GM21390 (cell line): Measurements from ENCODE around the gene CPD.

ENCODE experiments used
- ATAC-seq: cut with Tn5 transposase; IDR thresholded peaks from one replicate; pipeline ENCODE4 v1.9.1; 2021; ENCODE audit not compliant: unreplicated experiment

The CPD gene

DNA sequence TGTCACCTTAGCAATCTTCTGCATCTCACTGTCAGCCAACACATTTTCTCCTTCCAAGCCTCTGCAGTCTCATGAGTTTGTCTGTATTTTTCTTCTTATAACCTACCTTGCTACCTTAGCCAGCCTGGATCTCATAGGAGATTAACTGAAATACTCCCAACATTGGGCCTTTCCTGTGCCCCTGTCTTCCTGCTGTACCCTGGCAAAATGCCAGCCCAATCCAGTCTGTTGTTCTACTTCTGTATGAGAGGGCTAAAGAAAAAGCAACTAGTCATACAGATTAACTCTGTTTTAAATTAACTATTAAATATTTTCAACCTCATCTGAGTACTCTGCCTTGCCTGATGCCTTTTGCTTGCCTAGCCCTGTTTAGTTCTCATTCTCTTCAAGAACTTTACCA is 116.9 kb downstream of the CPD start:
- ATAC-seq: no peak

DNA sequence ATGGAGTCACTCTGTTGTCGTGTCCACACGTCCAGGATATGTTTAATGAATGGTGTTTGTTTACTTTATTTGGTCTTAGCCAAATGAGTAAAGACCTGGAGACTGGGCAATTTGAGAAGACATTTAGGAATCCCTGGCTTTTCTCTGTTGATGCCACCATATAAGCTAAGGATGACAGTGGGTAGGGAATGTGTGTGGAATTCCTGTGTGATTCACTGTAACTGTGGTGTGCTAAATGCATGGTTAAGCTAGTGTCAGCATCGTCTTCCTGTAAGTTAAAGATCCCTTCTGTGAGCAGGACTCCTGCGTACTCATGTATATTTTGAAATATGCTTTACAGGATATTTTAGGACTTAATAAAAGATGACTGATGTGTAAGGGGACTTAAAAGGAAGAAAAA is 124.8 kb downstream of the CPD start:
- ATAC-seq: no peak

DNA sequence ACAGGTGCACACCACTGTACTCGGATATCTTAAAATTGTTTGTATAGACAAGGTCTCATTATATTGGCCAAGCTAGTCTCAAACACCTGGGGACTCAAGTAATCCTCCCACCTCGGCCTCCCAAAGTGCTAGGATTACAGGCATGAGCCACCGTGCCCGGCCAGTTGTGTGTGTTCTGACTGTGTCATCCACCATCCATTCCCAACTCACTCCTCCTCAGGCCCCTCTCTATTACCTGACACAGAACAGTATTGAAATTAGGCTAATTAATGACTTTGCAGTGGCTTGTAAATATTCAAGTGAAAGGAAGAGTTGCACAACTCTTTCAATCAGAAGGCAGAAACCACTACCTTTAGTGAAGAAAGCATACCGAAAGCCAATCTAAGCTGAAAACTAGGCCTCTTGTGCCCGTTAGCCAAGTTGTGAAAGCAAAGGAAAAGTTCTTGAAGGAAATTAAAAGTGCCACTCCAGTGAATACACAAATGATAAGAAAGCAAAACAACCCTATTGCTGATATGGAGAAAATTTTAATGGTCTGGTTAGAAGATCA is 127.2 kb downstream of the CPD start:
- no peak for ATAC-seq

DNA sequence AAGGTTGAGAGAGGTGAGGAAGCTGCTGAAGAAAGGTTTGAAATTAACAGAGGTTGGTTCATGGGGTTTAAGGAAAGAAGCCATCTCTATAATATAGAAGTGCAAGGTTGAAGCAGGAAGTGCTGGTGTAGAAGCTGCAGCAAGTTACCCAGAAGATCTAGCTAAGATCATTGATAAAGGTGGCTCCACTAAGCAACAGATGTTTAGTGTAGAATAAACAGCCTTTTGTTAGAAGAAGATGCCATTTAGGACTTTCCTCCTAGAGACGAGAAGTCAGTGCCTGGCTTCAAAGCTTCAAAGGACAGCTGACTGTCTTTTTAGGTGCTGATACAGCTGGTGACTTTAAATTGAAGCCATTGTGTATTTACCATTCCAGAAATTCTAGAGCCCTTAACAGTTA is 127.8 kb downstream of the CPD start:
- ATAC-seq: no peak

DNA sequence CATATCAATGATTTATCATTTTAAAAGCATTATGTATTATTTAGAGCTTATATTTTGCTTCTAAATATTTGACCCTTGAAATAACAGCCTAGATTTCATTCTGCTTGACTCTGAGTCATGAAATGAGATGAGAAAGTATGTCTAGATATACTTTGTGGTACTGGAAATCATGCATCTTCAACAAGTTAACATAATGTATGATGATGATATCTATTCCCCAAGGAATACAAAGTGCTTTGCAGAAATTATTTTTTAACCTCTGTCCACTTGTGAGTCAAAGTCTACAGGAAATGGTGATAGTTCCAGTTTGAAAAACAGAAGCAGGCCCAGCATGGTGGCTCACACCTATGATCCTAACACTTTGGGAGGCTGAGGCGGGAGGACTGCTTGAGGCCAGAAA is 134.6 kb downstream of the CPD start:
- ATAC-seq: no peak

DNA sequence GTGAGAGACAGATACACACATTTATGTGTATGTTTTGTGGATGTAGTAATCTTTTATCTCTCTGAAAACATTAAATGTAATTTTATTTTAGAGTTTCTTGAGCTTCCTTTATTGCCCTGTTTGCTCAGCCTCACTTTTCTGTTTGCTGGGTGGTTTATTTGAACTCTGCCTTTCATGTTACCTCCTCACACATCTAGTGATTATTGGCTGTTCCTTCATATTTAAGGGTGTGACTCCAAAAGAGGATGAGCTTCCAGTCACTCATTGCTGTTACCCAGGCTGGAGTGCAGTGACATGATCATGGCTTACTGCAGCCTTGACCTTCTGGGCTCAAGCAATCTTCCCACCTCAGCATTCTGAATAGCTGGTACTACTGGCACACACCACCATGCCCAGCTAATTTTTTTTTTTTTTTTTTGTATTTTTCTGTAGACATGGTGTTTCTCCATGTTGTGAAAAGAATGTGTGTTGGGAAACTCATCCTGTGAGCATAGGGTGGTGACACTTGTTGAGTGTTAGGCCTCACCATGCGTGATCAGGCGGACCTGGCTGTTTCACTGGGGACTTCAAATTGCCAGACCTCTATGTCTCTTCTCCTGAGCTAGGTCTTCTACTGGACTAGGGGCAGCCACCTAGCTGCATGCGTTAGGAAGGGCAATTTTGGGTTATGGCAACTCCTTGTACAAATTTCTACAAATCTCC is 136.3 kb downstream of the CPD start:
- no peak for ATAC-seq

DNA sequence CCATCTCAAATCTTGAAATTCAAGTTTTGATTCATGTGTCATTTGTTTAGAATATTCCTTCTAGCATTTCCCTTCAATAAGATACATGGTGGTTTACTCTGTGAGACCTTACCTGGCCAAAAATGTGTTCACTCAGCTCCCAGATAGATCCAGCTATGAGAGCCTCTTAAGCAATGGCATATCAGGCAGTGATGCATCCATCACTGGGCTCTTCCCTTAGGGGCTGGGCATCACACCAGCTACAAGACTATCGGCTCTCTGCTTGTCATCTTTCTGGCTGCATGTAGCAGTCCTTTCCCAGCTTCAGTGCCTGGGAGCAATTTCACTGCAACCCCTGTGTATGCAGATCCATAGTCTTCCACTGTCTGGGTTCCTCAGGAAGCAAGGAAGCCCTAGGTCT is 139.1 kb downstream of the CPD start:
- no peak for ATAC-seq

DNA sequence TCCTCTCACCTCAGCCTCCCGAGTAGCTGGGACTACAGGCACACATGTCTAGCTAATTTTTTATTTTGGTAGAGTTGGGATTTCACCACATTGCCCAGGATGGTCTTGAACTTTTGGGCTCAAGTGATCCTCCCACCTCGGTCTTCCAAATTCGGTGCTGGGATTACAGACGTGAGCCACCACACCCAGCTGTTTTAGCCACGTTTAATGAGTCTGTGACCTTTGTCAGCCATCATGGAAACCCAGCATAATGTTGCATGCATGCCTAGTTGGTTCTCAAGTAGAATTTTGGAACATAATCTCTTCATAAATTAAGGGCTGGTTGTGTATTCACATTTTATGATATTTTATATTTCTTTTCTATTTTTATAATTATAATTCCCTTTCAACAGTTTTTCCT is 140.4 kb downstream of the CPD start:
- no peak for ATAC-seq
